Esophagus squamous epithelium (tissue), 4 donors: ENCODE data around the gene CLBA1.

Experiments
- CTCF ChIP-seq, 6 experiments: fragments of 450-650 bp in 4 of 6; fragments of 200-600 bp in 2 of 6; sonication (generic) in 2 of 6; IDR thresholded peaks; one replicate each; pipeline ENCODE4 v1.5.1; 2016 to 2019; ENCODE audit warnings: antibody characterized with exemption in 6 of 6, mild to moderate bottlenecking in 4 of 6, moderate library complexity in 4 of 6
- POLR2A ChIP-seq, 4 donors: fragments of 450-650 bp; IDR thresholded peaks; one replicate each; pipeline ENCODE4 v1.6.1; 2017; ENCODE audit warnings: antibody characterized with exemption in 4 of 4, mild to moderate bottlenecking in 4 of 4, moderate library complexity in 3 of 4

GRCh38 chr14:104973135-104973384, 12.5 kb upstream of the CLBA1 start:
- TF ChIP-seq CTCF (IDR thresholded peaks at IDR 0.05) (no peak), POLR2A (IDR thresholded peaks at IDR 0.05) (no peak)
